Liver (tissue), 3 donors: Measurements from ENCODE around the gene ID1.

Source experiments
- ATF3 ChIP-seq: IDR thresholded peaks from 2 replicates; pipeline ENCODE4 v1.6.1; 2016; ENCODE audit warnings: antibody characterized with exemption
- FOXA2 ChIP-seq: IDR thresholded peaks from 2 replicates; pipeline ENCODE4 v1.6.1; 2016; ENCODE audit warnings: antibody characterized with exemption
- GABPA ChIP-seq, 2 donors: IDR thresholded peaks in 1 of 2; conservative IDR thresholded peaks in 1 of 2; 2 replicates each; pipeline ENCODE4 v1.6.1; 2016; ENCODE audit warnings: antibody characterized with exemption in 2 of 2, mild to moderate bottlenecking in 1 of 2, moderate library complexity in 1 of 2
- JUND ChIP-seq, 2 donors: IDR thresholded peaks; 2 replicates each; pipeline ENCODE4 v1.6.1; 2016; ENCODE audit warnings: antibody characterized with exemption in 2 of 2
- MAX ChIP-seq: IDR thresholded peaks from 2 replicates; pipeline ENCODE4 v1.6.1; 2016; ENCODE audit warnings: antibody characterized with exemption
- RAD21 ChIP-seq, 2 donors: IDR thresholded peaks; 2 replicates each; pipeline ENCODE4 v1.6.1; 2016; ENCODE audit warnings: antibody characterized with exemption in 2 of 2, mild to moderate bottlenecking in 2 of 2
- SP1 ChIP-seq: IDR thresholded peaks from 2 replicates; pipeline ENCODE4 v1.6.1; 2018; ENCODE audit warnings: antibody characterized with exemption, mild to moderate bottlenecking
- TAF1 ChIP-seq: conservative IDR thresholded peaks from 2 replicates; pipeline ENCODE4 v1.6.1; 2016; ENCODE audit warnings: antibody characterized with exemption, mild to moderate bottlenecking
- ZBTB33 ChIP-seq: IDR thresholded peaks from 2 replicates; pipeline ENCODE4 v1.6.1; 2016; ENCODE audit warnings: antibody characterized with exemption
- TF ChIP-seq, protein P1 (sequence below): fragments of 150-350 bp; IDR thresholded peaks from 2 replicates; pipeline ENCODE4 v1.5.1; 2017; ENCODE audit warnings: improper control_type of control experiment, low read depth, low read length; ENCODE audit not compliant: missing input control
- TF ChIP-seq, protein P2 (sequence below): IDR thresholded peaks from 2 replicates; pipeline ENCODE4 v1.6.1; 2016; ENCODE audit warnings: antibody characterized with exemption, mild to moderate bottlenecking
- donor health status: healthy.
- donor health status: healthy.

DNA sequence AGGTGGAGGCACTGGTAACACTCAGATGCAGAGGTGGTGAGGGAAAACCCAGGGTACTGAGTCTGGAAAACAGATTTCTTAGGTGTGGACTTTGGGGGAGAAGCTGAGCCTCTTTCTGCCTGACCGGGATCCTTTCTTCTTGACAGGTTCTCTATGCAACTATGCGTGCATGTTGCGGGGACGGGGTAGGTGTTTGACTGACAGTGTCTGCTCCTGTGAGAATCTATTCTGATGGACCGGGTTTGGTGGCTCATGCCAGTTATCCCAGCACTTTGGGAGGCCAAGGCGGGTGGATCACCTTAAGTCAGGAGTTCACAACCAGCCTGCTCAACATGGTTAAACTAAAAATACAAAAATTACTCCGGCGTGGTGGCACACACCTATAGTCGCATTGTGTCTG is 27.9 kb upstream of the ID1 start:
- TF ChIP-seq, protein P1, sequence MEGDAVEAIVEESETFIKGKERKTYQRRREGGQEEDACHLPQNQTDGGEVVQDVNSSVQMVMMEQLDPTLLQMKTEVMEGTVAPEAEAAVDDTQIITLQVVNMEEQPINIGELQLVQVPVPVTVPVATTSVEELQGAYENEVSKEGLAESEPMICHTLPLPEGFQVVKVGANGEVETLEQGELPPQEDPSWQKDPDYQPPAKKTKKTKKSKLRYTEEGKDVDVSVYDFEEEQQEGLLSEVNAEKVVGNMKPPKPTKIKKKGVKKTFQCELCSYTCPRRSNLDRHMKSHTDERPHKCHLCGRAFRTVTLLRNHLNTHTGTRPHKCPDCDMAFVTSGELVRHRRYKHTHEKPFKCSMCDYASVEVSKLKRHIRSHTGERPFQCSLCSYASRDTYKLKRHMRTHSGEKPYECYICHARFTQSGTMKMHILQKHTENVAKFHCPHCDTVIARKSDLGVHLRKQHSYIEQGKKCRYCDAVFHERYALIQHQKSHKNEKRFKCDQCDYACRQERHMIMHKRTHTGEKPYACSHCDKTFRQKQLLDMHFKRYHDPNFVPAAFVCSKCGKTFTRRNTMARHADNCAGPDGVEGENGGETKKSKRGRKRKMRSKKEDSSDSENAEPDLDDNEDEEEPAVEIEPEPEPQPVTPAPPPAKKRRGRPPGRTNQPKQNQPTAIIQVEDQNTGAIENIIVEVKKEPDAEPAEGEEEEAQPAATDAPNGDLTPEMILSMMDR = no peak
- TF ChIP-seq TAF1 (no peak), SP1 (no peak), MAX (no peak), ZBTB33 (no peak), FOXA2 (no peak), JUND (IDR thresholded peaks at IDR 0.05) (no peak), GABPA (IDR thresholded peaks at IDR 0.05 in 1 of 2, conservative IDR thresholded peaks at IDR 0.05 in 1 of 2) (no peak), ATF3 (no peak), RAD21 (IDR thresholded peaks at IDR 0.05) (no peak)
- TF ChIP-seq, protein P2, sequence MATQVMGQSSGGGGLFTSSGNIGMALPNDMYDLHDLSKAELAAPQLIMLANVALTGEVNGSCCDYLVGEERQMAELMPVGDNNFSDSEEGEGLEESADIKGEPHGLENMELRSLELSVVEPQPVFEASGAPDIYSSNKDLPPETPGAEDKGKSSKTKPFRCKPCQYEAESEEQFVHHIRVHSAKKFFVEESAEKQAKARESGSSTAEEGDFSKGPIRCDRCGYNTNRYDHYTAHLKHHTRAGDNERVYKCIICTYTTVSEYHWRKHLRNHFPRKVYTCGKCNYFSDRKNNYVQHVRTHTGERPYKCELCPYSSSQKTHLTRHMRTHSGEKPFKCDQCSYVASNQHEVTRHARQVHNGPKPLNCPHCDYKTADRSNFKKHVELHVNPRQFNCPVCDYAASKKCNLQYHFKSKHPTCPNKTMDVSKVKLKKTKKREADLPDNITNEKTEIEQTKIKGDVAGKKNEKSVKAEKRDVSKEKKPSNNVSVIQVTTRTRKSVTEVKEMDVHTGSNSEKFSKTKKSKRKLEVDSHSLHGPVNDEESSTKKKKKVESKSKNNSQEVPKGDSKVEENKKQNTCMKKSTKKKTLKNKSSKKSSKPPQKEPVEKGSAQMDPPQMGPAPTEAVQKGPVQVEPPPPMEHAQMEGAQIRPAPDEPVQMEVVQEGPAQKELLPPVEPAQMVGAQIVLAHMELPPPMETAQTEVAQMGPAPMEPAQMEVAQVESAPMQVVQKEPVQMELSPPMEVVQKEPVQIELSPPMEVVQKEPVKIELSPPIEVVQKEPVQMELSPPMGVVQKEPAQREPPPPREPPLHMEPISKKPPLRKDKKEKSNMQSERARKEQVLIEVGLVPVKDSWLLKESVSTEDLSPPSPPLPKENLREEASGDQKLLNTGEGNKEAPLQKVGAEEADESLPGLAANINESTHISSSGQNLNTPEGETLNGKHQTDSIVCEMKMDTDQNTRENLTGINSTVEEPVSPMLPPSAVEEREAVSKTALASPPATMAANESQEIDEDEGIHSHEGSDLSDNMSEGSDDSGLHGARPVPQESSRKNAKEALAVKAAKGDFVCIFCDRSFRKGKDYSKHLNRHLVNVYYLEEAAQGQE = no peak
